ENCODE results near the gene CSK. TPM values are rescaled to one million over a fixed set of nuclear protein-coding genes. Genes with fewer than 3 reads are reported as not detected.
A peak's percentile ranks its signal among the peaks of the same experiment; 100 is the strongest.

The CSK gene
- total RNA-seq, 2 donors from 2014 or later, result 11.2 to 15.2 TPM

DNA sequence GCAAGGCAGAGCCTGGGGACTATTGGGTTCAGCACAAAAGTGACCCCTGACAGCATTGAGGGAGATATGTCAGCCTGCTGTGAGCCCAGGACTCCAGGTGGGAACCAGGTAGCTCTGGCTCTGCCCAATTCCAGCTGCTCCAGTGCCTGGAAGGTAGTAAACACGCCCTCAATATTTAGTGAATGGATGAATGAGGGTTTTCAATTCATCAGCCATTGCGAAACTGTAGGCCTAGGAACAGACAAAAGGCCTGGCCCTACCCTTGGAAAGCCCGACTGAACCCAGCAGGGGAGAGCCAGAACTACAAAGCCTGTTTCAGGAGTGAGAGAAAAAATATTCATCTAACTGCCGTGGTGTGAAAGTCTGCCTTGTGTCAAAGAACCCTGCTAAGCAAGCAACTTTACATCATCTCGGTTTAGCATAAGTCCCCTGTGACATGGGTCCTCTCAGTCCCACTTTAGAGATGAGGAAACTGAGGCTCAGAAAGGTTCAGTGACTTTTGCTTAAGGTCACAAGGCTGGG lies 8.1 kb upstream of the CSK start:
- Histone ChIP-seq H3K4me1 (peaks cover 6% of the 10 kb centered on the region), H3K27ac (no peak overlapping the region), H3K9me3 (no peaks in the 10 kb centered on the region), H3K36me3 (replicated peaks in 1 of 2; ENCODE audit: insufficient read depth in 1 of 2, low read depth in 2 of 2) (no peaks in the 10 kb centered on the region), H3K4me3 (no peak overlapping the region), H3K27me3 (no peaks in the 10 kb centered on the region)
- ATAC-seq, result no peak
- TF ChIP-seq, protein P1, sequence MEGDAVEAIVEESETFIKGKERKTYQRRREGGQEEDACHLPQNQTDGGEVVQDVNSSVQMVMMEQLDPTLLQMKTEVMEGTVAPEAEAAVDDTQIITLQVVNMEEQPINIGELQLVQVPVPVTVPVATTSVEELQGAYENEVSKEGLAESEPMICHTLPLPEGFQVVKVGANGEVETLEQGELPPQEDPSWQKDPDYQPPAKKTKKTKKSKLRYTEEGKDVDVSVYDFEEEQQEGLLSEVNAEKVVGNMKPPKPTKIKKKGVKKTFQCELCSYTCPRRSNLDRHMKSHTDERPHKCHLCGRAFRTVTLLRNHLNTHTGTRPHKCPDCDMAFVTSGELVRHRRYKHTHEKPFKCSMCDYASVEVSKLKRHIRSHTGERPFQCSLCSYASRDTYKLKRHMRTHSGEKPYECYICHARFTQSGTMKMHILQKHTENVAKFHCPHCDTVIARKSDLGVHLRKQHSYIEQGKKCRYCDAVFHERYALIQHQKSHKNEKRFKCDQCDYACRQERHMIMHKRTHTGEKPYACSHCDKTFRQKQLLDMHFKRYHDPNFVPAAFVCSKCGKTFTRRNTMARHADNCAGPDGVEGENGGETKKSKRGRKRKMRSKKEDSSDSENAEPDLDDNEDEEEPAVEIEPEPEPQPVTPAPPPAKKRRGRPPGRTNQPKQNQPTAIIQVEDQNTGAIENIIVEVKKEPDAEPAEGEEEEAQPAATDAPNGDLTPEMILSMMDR (IDR thresholded peaks at IDR 0.05), result no peak
- TF ChIP-seq POLR2A (IDR thresholded peaks at IDR 0.05), result no peak
- 60 to 72% methylated on average over 4 to 5 of the region's 5 CpGs for WGBS, 2 donors
- intact Hi-C loops (cut with DNase I), result loop anchor here (5.0 kb wide), 1 partner anchor 179 kb away; no protein-coding TSS in a partner anchor
- no peak for DNase-seq

GRCh38 chr15:74775132-74775562 lies 6.7 kb upstream of the CSK start:
- ATAC-seq, result no peak
- WGBS, 2 donors, result 73 to 92% methylated on average over 3 to 5 of the region's 5 CpGs
- intact Hi-C loops (cut with DNase I), result no loop called here
- H3K4me3 ChIP-seq, result no peak overlapping the region
- no peaks in the 10 kb centered on the region for H3K27me3 ChIP-seq
- no peaks in the 10 kb centered on the region for H3K9me3 ChIP-seq
- no peak for DNase-seq
- no peaks in the 10 kb centered on the region for H3K36me3 ChIP-seq (replicated peaks in 1 of 2; ENCODE audit: insufficient read depth in 1 of 2, low read depth in 2 of 2)
- H3K4me1 ChIP-seq, result peaks cover 12% of the 10 kb centered on the region
- TF ChIP-seq, protein P1 (IDR thresholded peaks at IDR 0.05), result no peak
- TF ChIP-seq POLR2A (IDR thresholded peaks at IDR 0.05), result no peak
- no peak overlapping the region for H3K27ac ChIP-seq

DNA sequence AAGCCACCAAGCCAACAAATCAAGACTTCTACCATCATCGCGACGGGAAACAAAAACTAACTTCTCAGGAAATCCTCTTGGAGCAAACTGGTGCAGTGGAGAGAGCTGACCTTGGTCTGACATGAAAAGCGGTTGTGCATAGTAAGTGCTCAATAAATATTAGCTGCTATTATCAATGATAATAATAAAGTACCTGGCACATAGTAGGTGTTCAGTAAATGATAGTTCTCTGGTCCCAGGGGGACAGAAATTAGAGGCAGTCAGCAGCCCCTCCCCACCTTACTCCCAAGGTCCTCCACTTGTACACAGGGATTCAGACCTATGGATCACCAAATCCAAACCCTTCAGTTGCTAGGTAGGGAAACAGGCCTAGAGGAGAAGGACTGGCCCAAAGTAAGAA lies 6.0 kb upstream of the CSK start:
- Histone ChIP-seq H3K36me3 (replicated peaks in 1 of 2; ENCODE audit: insufficient read depth in 1 of 2, low read depth in 2 of 2) (no peaks in the 10 kb centered on the region), H3K27ac (no peak overlapping the region), H3K9me3 (no peaks in the 10 kb centered on the region), H3K4me1 (peaks cover 17% of the 10 kb centered on the region), H3K4me3 (no peak overlapping the region), H3K27me3 (no peaks in the 10 kb centered on the region)
- ATAC-seq (no peak), DNase-seq (no peak)
- TF ChIP-seq POLR2A (IDR thresholded peaks at IDR 0.05), result no peak
- TF ChIP-seq, protein P1 (IDR thresholded peaks at IDR 0.05), result no peak
- intact Hi-C loops (cut with DNase I), result no loop called here
- WGBS, 2 donors, result 74 to 92% methylated on average over 4 of the region's 4 CpGs

DNA sequence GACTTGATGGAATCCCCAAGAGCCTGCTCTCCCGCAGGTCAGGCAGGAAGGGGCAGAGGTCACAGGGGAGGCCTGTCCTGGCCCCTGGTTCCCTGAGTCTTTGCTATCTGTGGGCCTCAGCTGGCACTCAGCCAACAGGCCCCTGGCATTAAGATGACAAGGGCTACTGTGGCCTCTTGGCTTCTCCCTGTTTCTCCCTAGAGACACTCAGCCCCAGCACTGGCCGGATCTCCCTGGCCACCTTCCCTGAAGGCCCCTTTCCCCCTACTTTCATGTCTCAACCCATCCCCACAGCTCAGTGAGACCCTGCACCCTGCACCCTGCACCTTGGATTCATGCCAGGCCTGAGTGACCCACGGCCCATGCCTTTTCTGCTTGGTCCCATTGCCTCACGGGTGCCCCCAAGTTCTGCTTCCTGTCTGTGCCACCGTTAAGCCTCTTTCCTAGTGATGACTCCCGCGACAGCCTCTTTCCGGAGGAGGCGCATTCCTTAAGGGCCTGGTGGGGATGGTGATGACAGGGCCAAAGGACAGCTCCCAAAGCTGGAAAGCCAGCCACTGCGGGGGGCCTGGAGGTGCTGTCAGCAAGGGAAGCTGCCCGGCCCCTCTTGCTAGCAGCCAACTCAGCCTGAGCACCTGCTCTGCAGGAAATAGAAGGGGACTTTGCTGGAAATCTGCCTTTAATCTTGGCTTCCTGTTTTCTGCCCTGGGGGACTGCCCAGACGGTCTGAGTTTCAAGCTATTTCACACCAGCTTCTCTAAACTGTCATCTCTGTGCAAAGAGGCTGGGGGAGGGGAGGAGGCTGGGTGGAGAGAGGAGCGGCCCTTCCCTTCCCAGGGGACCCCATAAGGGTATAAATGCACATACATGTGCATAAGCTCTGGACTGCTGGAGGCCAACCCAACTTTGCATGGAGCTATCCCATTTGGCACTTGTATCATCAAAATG lies 4.8 kb upstream of the CSK start:
- Histone ChIP-seq H3K36me3 (replicated peaks in 1 of 2; ENCODE audit: insufficient read depth in 1 of 2, low read depth in 2 of 2) (no peaks in the 10 kb centered on the region), H3K27me3 (no peaks in the 10 kb centered on the region), H3K9me3 (no peaks in the 10 kb centered on the region), H3K4me3 (no peak overlapping the region), H3K27ac (peak overlapping the region in 1 of 4 donors; percentile 57), H3K4me1 (peaks cover 21% of the 10 kb centered on the region)
- 56 to 70% methylated on average over 9 to 13 of the region's 13 CpGs for WGBS, 2 donors
- intact Hi-C loops (cut with DNase I), result no loop called here
- no peak for TF ChIP-seq POLR2A (IDR thresholded peaks at IDR 0.05)
- DNase-seq (peak in 1 of 4 donors; percentile 24), ATAC-seq (no peak)

DNA sequence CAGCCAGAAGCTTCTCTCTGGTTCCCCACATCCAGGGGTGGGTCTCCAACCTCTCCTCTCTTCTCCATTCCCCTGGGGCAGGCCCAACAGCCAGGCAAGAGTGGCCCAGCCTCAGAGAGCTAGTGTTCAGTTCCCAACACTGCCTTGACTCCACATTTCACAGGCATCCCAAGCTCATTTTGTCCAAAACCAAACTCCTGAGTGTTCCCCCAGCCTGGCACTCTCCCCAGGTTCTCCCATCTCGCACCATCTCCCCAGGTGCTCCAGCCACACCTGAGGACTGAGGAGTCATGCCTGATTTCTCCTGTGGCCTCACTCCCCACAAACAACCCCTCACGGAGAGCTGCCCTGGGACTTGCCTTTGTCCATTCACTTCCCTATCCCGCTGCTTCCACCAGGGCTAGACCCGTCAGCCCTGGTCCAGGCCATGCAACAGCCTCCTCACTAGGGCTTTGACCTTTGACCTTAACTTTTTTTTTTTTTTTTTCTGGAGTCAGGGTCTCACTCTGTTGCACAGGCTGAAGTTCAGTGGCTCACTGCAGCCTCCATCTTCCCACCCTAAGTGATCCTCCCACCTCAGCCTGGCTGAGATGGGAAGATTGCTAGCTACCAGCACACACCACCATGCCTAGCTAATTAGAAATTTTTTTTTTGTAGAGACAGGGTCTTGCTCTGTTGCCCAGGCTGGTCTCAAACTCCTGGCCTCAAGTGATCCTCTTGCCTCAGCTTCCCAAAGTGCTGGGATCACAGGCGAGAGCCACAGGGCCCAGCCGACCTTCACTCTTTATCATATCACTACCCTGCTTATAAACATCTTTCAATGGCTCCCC lies 3.9 kb upstream of the CSK start:
- ATAC-seq, result no peak
- Histone ChIP-seq H3K4me1 (peaks cover 24% of the 10 kb centered on the region), H3K36me3 (replicated peaks in 1 of 2; ENCODE audit: insufficient read depth in 1 of 2, low read depth in 2 of 2) (no peaks in the 10 kb centered on the region), H3K27me3 (no peaks in the 10 kb centered on the region), H3K27ac (peak overlapping the region in 1 of 4 donors; percentile 57), H3K9me3 (no peaks in the 10 kb centered on the region), H3K4me3 (no peak overlapping the region)
- no peak for TF ChIP-seq POLR2A (IDR thresholded peaks at IDR 0.05)
- TF ChIP-seq, protein P1 (IDR thresholded peaks at IDR 0.05), result no peak
- no peak for DNase-seq
- 82 to 91% methylated on average over 6 of the region's 6 CpGs for WGBS, 2 donors
- intact Hi-C loops (cut with DNase I), result no loop called here
